PC-3 (cell line): ENCODE data around the gene ANKZF1. TPM values are rescaled to one million over a fixed set of nuclear protein-coding genes. Genes with fewer than 3 reads are reported as not detected.

ENCODE experiments used
- ATAC-seq: fragments of 200-7000 bp; cut with Tn5 transposase; 2 replicates; pipeline ENCODE4 v1.9.1; 2020; ENCODE audit warnings: mild to moderate bottlenecking, moderate library complexity
- BruUV-seq: library from RNA; stranded (reverse); fragments of 400-500 nt; replicated peaks from 2 replicates; lab custom pipeline; 2021; lab: Mats Ljungman, UMichigan
- CTCF ChIA-PET: fragments of 300-600 bp; sonication (Branson Sonifier 250); formaldehyde crosslinking; loops from one replicate; lab custom pipeline; 2022; ENCODE audit warnings: antibody characterized with exemption; lab: Charles Lee
- POLR2A ChIA-PET: fragments of 300-600 bp; sonication (Branson Sonifier 250); formaldehyde crosslinking; loops from one replicate; lab custom pipeline; 2022; ENCODE audit warnings: antibody characterized with exemption; ENCODE audit not compliant: unreplicated experiment; lab: Charles Lee
- DNase-seq: peaks from one replicate; pipeline ENCODE4 v3.0.0-alpha.2; 2015
- H2AFZ ChIP-seq: fragments of 300-600 bp; sonication (generic); 2 replicates; pipeline ENCODE4 v1.6.0; 2016; ENCODE audit warnings: antibody characterized with exemption, low read length
- H3F3A ChIP-seq: fragments of 300-600 bp; sonication (generic); one replicate; pipeline ENCODE4 v1.6.0; 2017; ENCODE audit warnings: antibody characterized with exemption, low read length, control low read depth, mild to moderate bottlenecking; ENCODE audit not compliant: unreplicated experiment
- H3K27ac ChIP-seq: fragments of 300-600 bp; sonication (generic); 2 replicates; pipeline ENCODE4 v1.5.1; 2016; ENCODE audit warnings: mild to moderate bottlenecking, low read length
- H3K27me3 ChIP-seq: fragments of 300-600 bp; sonication (generic); 2 replicates; pipeline ENCODE4 v1.6.1; 2016; ENCODE audit warnings: low read length, mixed read lengths
- H3K36me3 ChIP-seq: fragments of 300-600 bp; sonication (generic); 2 replicates; pipeline ENCODE4 v1.6.1; 2016; ENCODE audit warnings: low read depth, mixed run types, low read length, mixed read lengths
- H3K4me1 ChIP-seq: fragments of 300-600 bp; sonication (generic); 2 replicates; pipeline ENCODE4 v1.5.1; 2016; ENCODE audit warnings: low read length; ENCODE audit not compliant: insufficient read depth
- H3K4me2 ChIP-seq: fragments of 300-600 bp; sonication (generic); 2 replicates; pipeline ENCODE4 v1.6.0; 2016; ENCODE audit warnings: low read length
- H3K4me3 ChIP-seq: fragments of 300-600 bp; sonication (generic); 2 replicates; pipeline ENCODE4 v1.5.1; 2016; ENCODE audit warnings: mild to moderate bottlenecking, low read length, mixed read lengths
- H3K79me2 ChIP-seq: fragments of 300-600 bp; sonication (generic); 2 replicates; pipeline ENCODE4 v1.6.1; 2017; ENCODE audit warnings: low read length, mixed read lengths
- H3K9ac ChIP-seq: fragments of 300-600 bp; sonication (generic); 2 replicates; pipeline ENCODE4 v1.6.0; 2016; ENCODE audit warnings: mild to moderate bottlenecking, low read length
- H3K9me2 ChIP-seq: fragments of 300-600 bp; sonication (generic); replicated peaks from 2 replicates; pipeline ENCODE4 v1.6.1; 2016; ENCODE audit warnings: mixed run types, low read length, mixed read lengths
- H3K9me3 ChIP-seq: fragments of 300-600 bp; sonication (generic); 2 replicates; pipeline ENCODE4 v1.6.1; 2016; ENCODE audit warnings: low read length, mixed read lengths
- H4K20me1 ChIP-seq: fragments of 300-600 bp; sonication (generic); 2 replicates; pipeline ENCODE4 v1.6.1; 2016; ENCODE audit warnings: low read length, mixed read lengths
- EZH2 ChIP-seq: fragments of 300-600 bp; sonication (generic); IDR thresholded peaks from one replicate; pipeline ENCODE4 v1.6.1; 2017; ENCODE audit warnings: antibody characterized with exemption, mild to moderate bottlenecking, low read length; ENCODE audit not compliant: unreplicated experiment
- EZH2phosphoT487 ChIP-seq: fragments of 300-600 bp; sonication (generic); IDR thresholded peaks from 2 replicates; pipeline ENCODE4 v1.6.1; 2018; ENCODE audit warnings: mild to moderate bottlenecking, antibody characterized with exemption, low read length, borderline replicate concordance
- intact Hi-C: fragments of 100-400 bp; cut with micrococcal nuclease; formaldehyde crosslinking; loops from 2 replicates; pipeline ENCODE4 v1.9.0; 2023
- total RNA-seq: library from RNA; depleted of rRNA; stranded (reverse); fragments of >200 nt; gene quantifications from 2 replicates; pipeline ENCODE4 v1.2.3, GENCODE V29; 2014
- TF ChIP-seq, protein P1 (sequence below): fragments of 300-600 bp; sonication (generic); conservative IDR thresholded peaks from 2 replicates; pipeline ENCODE4 v1.5.1; 2017; ENCODE audit warnings: antibody characterized with exemption, low read depth, mild to moderate bottlenecking, low read length

ANKZF1 gene
- total RNA-seq, 1 experiment from 2014 or later: 67.9 TPM

DNA sequence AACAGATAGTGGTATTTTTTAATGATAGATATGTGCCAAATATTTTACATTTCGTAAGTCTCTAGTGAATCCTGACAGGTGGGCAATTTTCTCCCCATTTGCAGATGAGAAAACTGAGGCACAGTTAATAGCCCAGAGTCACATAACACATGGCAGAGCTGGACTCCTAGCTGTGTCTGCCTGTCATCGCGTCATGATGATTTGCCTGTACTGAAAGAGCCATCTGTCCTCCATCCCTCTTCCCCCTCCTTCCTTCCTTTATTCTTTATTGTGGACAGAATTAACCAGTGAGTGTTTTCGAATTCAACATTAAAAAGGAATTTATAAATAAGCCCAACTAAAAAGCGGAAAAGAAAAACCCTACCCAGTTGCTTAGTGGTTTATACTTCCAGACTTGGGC is 52.8 kb downstream of the ANKZF1 start:
- CTCF ChIA-PET: no interaction called here
- no peaks in the 10 kb centered on the region for H3F3A ChIP-seq
- H3K36me3 ChIP-seq: peaks cover 3% of the 10 kb centered on the region; the same call in 1 of the 2 replicates
- H3K9me3 ChIP-seq: no peaks in the 10 kb centered on the region
- no peak overlapping the region for H3K4me3 ChIP-seq
- no peak for ATAC-seq
- BruUV-seq: no TSS peak
- H3K9ac ChIP-seq: no peak overlapping the region
- intact Hi-C loops: no loop called here
- no peaks in the 10 kb centered on the region for H3K27me3 ChIP-seq
- no peak overlapping the region for H2AFZ ChIP-seq
- H3K4me2 ChIP-seq: no peak overlapping the region
- DNase-seq: no peak
- peaks cover 11% of the 10 kb centered on the region for H3K79me2 ChIP-seq
- TF ChIP-seq EZH2 (no peak), EZH2phosphoT487 (no peak)
- TF ChIP-seq, protein P1, sequence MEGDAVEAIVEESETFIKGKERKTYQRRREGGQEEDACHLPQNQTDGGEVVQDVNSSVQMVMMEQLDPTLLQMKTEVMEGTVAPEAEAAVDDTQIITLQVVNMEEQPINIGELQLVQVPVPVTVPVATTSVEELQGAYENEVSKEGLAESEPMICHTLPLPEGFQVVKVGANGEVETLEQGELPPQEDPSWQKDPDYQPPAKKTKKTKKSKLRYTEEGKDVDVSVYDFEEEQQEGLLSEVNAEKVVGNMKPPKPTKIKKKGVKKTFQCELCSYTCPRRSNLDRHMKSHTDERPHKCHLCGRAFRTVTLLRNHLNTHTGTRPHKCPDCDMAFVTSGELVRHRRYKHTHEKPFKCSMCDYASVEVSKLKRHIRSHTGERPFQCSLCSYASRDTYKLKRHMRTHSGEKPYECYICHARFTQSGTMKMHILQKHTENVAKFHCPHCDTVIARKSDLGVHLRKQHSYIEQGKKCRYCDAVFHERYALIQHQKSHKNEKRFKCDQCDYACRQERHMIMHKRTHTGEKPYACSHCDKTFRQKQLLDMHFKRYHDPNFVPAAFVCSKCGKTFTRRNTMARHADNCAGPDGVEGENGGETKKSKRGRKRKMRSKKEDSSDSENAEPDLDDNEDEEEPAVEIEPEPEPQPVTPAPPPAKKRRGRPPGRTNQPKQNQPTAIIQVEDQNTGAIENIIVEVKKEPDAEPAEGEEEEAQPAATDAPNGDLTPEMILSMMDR: no peak
- H3K9me2 ChIP-seq: no peaks in the 10 kb centered on the region
- peaks cover 23% of the 10 kb centered on the region for H3K4me1 ChIP-seq
- H4K20me1 ChIP-seq: no peaks in the 10 kb centered on the region
- H3K27ac ChIP-seq: no peak overlapping the region
- POLR2A ChIA-PET: no interaction called here

DNA sequence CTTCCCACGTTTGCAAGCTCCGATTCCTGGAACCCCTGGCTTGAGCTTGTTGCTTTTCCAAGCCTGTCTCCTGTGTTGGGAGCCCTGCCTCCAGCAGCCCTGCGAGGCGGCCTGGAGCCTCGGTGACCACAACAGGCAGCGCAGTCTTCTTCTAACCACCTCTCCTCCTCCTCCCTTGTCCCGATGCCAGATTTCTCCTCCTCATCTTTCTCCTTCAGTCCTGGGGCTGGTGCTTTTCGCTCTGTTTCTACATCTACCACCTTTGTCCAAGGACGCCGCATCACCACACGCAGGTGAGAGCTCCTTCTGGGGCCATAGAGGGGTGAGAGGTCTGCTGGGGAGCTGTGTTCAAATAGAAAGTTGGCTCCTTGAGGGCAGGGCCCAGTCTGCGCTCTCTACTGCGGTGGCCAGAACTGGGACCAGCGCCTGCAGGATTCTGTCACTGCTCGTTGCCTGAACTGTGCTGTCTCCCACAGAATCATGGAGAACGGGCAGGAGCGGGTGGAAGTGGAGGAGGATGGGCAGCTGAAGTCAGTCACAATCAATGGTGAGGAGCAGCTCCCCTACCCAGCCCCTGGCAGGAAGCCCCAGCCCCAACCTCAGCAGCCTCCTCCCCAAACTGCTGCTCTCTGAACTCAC is 53.5 kb downstream of the ANKZF1 start:
- Histone ChIP-seq H3K27ac (no peak overlapping the region), H3K4me2 (no peak overlapping the region), H3K36me3 (peaks cover 3% of the 10 kb centered on the region; the same call in 1 of the 2 replicates), H2AFZ (no peak overlapping the region), H3K79me2 (peaks cover 11% of the 10 kb centered on the region), H3K9me3 (no peaks in the 10 kb centered on the region), H3K9me2 (no peaks in the 10 kb centered on the region), H3F3A (no peaks in the 10 kb centered on the region), H3K27me3 (no peaks in the 10 kb centered on the region), H4K20me1 (no peaks in the 10 kb centered on the region), H3K4me1 (peaks cover 17% of the 10 kb centered on the region), H3K9ac (no peak overlapping the region), H3K4me3 (no peak overlapping the region)
- ChIA-PET POLR2A (no interaction called here), CTCF (no interaction called here)
- TF ChIP-seq EZH2: no peak
- TF ChIP-seq, protein P1: no peak
- TF ChIP-seq EZH2phosphoT487: no peak
- BruUV-seq: no TSS peak
- ATAC-seq (no peak), DNase-seq (no peak)
- intact Hi-C loops: no loop called here

DNA sequence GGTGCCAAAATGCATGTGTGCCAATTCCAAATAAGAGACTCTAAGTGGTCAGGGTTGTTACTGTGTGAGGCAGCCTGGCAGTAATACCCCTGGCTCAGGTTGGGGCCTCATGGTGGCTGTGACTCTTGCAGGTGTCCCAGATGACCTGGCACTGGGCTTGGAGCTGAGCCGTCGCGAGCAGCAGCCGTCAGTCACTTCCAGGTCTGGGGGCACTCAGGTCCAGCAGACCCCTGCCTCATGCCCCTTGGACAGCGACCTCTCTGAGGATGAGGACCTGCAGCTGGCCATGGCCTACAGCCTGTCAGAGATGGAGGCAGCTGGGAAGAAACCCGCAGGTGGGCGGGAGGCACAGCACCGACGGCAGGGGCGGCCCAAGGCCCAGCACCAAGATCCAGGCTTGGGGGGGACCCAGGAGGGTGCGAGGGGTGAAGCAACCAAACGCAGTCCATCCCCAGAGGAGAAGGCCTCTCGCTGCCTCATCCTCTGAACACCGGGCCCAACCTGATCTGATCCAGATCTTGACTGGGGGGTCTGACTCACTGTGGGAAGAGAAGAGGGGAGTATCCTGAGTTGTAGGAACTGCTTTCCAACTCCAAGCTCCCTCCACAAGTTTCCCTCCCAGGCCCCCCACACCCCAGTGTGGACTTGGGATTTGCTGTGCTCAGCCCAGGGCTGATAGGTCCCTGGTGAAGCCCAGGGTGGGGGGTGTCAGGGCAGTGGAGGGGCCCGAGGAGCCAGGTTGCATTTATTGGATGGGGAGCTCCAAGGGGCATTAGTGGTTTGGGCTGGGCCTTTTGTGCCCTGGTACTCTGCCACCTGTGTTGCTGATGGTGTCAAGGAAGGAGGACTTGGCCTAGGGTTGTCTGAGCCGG is 55.1 kb downstream of the ANKZF1 start:
- intact Hi-C loops: no loop called here
- H3K4me3 ChIP-seq: no peak overlapping the region

More for the DNA sequence above, 55.1 kb downstream of the ANKZF1 start:
- Histone ChIP-seq H3K27me3 (no peaks in the 10 kb centered on the region), H4K20me1 (no peaks in the 10 kb centered on the region), H3K9me2 (no peaks in the 10 kb centered on the region), H3K4me2 (no peak overlapping the region), H3F3A (no peaks in the 10 kb centered on the region), H3K9ac (no peak overlapping the region), H3K4me1 (peaks cover 14% of the 10 kb centered on the region), H2AFZ (no peak overlapping the region), H3K36me3 (peaks cover 3% of the 10 kb centered on the region; the same call in 1 of the 2 replicates), H3K9me3 (no peaks in the 10 kb centered on the region), H3K27ac (no peak overlapping the region), H3K79me2 (peaks cover 10% of the 10 kb centered on the region)
- POLR2A ChIA-PET: interaction anchor here (0.5 kb wide), 1 partner anchor 23 kb away, joined by 3 read pairs; no protein-coding TSS in a partner anchor
- no peak for DNase-seq
- BruUV-seq: no TSS peak
- no peak for ATAC-seq
- TF ChIP-seq EZH2: no peak
- TF ChIP-seq, protein P1: no peak
- TF ChIP-seq EZH2phosphoT487: no peak
- CTCF ChIA-PET: no interaction called here
